HEK293T (cell line): ENCODE results near the gene MAST2.

Experiments used
- ARNT ChIP-seq: fragments of 450-650 bp; IDR thresholded peaks from 2 replicates; pipeline ENCODE4 v1.6.1; 2017; ENCODE audit warnings: mild to moderate bottlenecking
- BHLHE40 ChIP-seq: fragments of 450-650 bp; IDR thresholded peaks from 2 replicates; pipeline ENCODE4 v1.6.1; 2016; ENCODE audit warnings: mild to moderate bottlenecking, moderate library complexity, borderline replicate concordance
- CTBP1 ChIP-seq: fragments of 450-650 bp; IDR thresholded peaks from 2 replicates; pipeline ENCODE4 v1.6.1; 2016; ENCODE audit warnings: borderline replicate concordance
- FOXA1 ChIP-seq: fragments of 450-650 bp; IDR thresholded peaks from 2 replicates; pipeline ENCODE4 v1.6.1; 2016; ENCODE audit warnings: mild to moderate bottlenecking
- FOXK2 ChIP-seq: fragments of 450-650 bp; IDR thresholded peaks from 2 replicates; pipeline ENCODE4 v1.6.1; 2016; ENCODE audit warnings: mild to moderate bottlenecking
- FOXM1 ChIP-seq: fragments of 450-650 bp; IDR thresholded peaks from 2 replicates; pipeline ENCODE4 v1.6.1; 2017; ENCODE audit warnings: mild to moderate bottlenecking, borderline replicate concordance
- HDGF ChIP-seq: fragments of 450-650 bp; IDR thresholded peaks from 2 replicates; pipeline ENCODE4 v1.6.1; 2017; ENCODE audit warnings: antibody characterized with exemption, borderline replicate concordance
- L3MBTL2 ChIP-seq: fragments of 450-650 bp; conservative IDR thresholded peaks from 2 replicates; pipeline ENCODE4 v1.6.1; 2016; ENCODE audit warnings: mild to moderate bottlenecking
- SP1 ChIP-seq: fragments of 450-650 bp; IDR thresholded peaks from 2 replicates; pipeline ENCODE4 v1.6.1; 2017
- SUZ12 ChIP-seq: fragments of 450-650 bp; IDR thresholded peaks from 2 replicates; pipeline ENCODE4 v1.6.1; 2016; ENCODE audit warnings: mild to moderate bottlenecking
- TARDBP ChIP-seq: fragments of 450-650 bp; IDR thresholded peaks from 2 replicates; pipeline ENCODE4 v1.6.1; 2016
- TF ChIP-seq, protein P1 (sequence below): fragments of 450-650 bp; IDR thresholded peaks from 2 replicates; pipeline ENCODE4 v1.6.1; 2016

DNA sequence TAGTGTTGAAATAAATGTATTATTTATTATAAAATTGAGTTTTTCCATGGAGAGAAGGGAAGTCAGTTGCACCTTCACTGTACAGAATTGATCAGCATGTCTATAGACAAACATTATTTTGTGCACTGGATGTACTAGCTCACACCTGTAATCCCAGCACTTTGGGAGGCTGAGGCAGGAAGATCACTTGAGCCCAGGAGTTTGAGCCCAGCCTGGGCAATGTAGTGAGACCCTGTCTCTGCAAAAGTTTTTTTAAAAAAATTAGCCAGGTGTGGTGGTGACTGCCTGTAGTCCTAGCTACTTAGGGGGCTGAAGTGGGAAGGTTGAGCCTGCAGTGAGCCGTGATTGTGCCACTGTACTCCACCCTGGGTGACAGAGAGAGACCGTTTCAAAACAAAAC lies 87.7 kb downstream of the MAST2 start:
- TF ChIP-seq HDGF (no peak), TARDBP (no peak), SUZ12 (no peak), ARNT (no peak), SP1 (no peak), L3MBTL2 (no peak), BHLHE40 (no peak), CTBP1 (no peak), FOXA1 (no peak), FOXM1 (no peak), FOXK2 (no peak)
- TF ChIP-seq, protein P1, sequence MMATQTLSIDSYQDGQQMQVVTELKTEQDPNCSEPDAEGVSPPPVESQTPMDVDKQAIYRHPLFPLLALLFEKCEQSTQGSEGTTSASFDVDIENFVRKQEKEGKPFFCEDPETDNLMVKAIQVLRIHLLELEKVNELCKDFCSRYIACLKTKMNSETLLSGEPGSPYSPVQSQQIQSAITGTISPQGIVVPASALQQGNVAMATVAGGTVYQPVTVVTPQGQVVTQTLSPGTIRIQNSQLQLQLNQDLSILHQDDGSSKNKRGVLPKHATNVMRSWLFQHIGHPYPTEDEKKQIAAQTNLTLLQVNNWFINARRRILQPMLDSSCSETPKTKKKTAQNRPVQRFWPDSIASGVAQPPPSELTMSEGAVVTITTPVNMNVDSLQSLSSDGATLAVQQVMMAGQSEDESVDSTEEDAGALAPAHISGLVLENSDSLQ = no peak
